ENCODE measurements around the gene LZTR1.

Gene LZTR1

GRCh38 chr22:21014726-21015465 is 32.8 kb downstream of the LZTR1 start, which contains the start of gene P2RX6:
Gene P2RX6 (plus strand): TSS chr22:21015165. CDS start chr22:21015175, 10 bp downstream.
- TF ChIP-seq, protein P1, sequence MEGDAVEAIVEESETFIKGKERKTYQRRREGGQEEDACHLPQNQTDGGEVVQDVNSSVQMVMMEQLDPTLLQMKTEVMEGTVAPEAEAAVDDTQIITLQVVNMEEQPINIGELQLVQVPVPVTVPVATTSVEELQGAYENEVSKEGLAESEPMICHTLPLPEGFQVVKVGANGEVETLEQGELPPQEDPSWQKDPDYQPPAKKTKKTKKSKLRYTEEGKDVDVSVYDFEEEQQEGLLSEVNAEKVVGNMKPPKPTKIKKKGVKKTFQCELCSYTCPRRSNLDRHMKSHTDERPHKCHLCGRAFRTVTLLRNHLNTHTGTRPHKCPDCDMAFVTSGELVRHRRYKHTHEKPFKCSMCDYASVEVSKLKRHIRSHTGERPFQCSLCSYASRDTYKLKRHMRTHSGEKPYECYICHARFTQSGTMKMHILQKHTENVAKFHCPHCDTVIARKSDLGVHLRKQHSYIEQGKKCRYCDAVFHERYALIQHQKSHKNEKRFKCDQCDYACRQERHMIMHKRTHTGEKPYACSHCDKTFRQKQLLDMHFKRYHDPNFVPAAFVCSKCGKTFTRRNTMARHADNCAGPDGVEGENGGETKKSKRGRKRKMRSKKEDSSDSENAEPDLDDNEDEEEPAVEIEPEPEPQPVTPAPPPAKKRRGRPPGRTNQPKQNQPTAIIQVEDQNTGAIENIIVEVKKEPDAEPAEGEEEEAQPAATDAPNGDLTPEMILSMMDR (IDR thresholded peaks at IDR 0.05): no peak

DNA sequence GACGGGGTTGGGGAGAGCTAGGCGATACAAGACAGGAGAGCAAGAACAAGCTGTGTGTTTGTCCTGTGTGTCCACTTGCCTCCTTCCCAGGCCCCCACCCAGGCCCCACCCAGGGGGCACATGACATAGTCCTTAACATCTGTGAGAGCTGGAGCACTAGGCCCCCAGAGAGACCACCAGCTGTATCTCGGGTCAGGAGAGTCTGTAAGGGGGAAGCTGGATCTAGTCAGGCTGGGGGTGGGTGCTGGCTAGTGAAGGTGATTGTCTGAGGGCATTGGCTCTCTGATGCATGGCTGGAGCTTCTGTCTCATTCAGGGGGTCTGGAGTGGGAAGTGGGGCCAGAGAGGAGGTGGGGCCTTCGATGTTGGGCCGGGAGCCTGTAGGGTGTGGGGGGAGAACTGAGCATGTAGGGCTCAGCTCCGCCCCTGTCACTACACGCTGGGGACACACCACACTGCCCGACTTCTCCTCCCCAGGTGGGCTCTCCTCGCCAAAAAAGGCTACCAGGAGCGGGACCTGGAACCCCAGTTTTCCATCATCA is 33.4 kb downstream of the LZTR1 start:
- TF ChIP-seq, protein P1 (IDR thresholded peaks at IDR 0.05): no peak

- TF ChIP-seq, protein P1 (IDR thresholded peaks at IDR 0.05): no peak
Measured at GRCh38 chr22:21016644-21017420, 34.7 kb downstream of the LZTR1 start.

DNA sequence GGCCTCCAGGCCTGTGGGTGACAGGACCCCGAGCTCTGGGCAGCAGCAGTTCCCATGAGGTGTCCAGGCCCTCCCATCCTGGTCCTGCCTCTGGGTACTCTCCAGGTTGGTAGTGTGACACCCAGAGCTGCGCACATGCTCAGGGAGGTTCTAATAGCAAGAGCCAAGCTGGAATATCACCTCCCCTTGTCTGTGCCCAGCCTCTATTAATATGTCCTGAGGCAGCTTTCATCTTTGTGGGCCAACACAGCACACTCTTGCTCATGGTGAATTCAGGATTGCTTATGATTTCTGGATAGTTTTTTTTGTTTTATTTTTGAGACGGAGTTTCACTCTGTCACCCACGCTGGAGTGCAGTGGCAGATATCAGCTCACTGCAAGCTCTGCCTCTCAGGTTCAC is 36.2 kb downstream of the LZTR1 start:
- TF ChIP-seq, protein P1 (IDR thresholded peaks at IDR 0.05): no peak

DNA sequence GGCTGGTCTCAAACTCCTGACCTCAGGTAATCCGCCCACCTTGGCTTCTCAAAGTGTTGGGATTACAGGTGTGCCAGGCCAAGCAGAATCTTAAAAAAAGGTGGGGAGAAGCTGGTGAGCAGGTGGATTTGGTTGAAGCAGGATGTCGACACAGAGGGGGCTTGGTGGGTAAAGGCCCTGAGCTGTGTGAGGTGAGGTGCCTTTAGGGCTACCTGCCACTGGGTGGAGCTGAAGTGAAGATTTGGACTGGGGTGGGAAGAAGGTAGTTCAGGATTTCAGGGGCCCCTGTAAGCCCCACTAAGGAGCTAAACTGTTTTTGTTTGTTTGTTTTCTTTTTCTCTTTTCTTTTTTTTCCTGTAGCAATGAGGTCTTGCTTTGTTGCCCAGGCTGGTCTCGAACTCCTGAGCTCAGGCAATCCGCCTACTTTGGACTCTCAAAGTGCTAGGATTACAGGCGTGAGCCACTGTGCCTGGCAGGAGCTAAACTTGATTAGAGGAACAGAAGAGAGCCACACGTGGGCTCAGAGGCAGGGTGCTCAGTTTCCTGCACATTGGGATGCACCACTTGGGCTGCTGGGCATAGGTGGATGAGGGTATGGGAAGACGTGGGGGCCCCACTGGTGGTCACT is 38.8 kb downstream of the LZTR1 start:
- TF ChIP-seq, protein P1 (IDR thresholded peaks at IDR 0.05): peak; percentile 39; the same call in 1 of the 2 replicates

DNA sequence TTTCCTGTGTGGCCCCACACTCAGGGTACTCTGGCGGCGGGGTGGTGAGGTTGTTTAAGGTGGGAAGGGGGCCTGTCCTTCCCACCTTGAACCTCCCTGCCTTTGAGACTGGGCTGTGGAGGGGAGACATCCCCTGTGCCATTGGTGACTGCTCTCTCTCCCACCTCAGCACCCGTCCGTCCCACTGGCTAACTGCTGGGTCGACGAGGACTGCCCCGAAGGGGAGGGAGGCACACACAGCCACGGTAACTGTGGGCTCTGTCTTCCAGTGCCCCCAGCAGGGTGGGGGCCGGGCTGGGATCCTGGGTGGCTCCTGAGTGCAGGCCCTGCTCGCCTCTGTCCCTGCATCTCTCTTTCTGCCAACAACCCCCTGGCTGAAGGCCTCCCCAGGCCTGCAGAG is 40.4 kb downstream of the LZTR1 start:
- TF ChIP-seq, protein P1 (IDR thresholded peaks at IDR 0.05): no peak

- TF ChIP-seq, protein P1 (IDR thresholded peaks at IDR 0.05): no peak
Measured at GRCh38 chr22:21022955-21023614, 41.0 kb downstream of the LZTR1 start.
